ENCODE results near the gene PLCD3. TPM values are rescaled to one million over a fixed set of nuclear protein-coding genes. Genes with fewer than 3 reads are reported as not detected.

The PLCD3 gene
- total and polyA plus RNA-seq, 2 of the 13 experiments (the other 11 are each of a cell fraction or from before 2014, with no cell fraction given), result 11.3 to 39.1 TPM

DNA sequence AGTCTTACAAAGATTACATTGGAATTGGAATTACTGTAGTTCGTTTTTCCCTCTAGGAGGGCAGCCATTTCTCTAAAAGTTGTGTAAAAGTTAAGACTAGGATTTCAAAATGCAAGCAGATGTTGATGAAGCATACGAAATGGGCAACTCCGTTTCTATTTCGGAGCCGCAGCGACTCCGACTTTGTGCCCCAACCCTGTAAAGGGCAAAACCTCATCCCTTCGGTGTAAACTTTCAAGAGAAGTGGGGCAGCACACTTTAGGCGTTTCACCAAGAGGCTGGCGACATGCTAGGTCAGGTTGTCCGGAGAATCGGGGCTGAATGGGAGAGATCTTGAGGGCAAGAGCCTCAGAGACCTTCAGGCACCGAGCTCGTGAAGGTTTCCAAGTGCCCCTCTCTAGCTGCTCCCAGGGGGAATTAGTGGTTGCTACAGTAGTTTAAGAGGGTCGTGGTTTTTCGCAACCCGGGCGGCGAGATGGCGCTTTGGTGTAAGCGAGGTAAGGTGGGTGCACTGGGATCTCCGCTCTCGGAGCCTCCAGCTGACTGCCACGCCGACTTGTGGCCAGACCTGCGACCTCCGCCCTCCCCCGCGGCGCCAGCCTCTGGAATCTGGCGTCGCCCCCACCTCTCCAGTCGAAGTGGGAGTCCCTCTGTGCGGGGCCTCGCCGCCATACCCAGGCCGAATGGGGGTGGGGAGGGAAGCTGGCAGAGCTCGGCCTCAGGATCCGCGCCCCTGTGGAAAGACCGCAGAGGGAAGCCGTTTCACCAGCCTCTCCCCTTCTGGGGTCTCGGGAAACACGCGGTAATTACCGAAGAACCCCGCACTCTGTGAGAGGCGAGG lies 28.4 kb upstream of the PLCD3 start (continued):
- TF ChIP-seq SNAPC4 (CRISPR knock-in tag; IDR thresholded peaks at IDR 0.05) (peak; percentile 86; the same call in 1 of the 2 replicates), HDAC2 (CRISPR knock-in tag; IDR thresholded peaks at IDR 0.05) (peak; percentile 14; the same call in 1 of the 2 replicates), POLR2G (IDR thresholded peaks at IDR 0.05; ENCODE audit: low read depth, low read length) (peak; percentile 95), HNF4A (CRISPR knock-in tag; IDR thresholded peaks at IDR 0.05) (peak; percentile 52; the same call in 1 of the 2 replicates), TCF12 (IDR thresholded peaks at IDR 0.05) (no peak), TCF12 (CRISPR knock-in tag; IDR thresholded peaks at IDR 0.05) (peak; percentile 86; the same call in 1 of the 2 replicates), PHF8 (CRISPR knock-in tag; IDR thresholded peaks at IDR 0.05) (peak; percentile 75), TFAP4 (IDR thresholded peaks at IDR 0.05; ENCODE audit: borderline replicate concordance, low read depth) (peak; percentile 97), ZNF318 (CRISPR knock-in tag; IDR thresholded peaks at IDR 0.05) (peak; percentile 34; the same call in 1 of the 2 replicates), ZNF20 (CRISPR knock-in tag; IDR thresholded peaks at IDR 0.05) (peak; percentile 80; the same call in 1 of the 2 replicates), ZFY (CRISPR knock-in tag; IDR thresholded peaks at IDR 0.05) (peak; percentile 64; the same call in 1 of the 2 replicates)
